Measurements from ENCODE around the gene TDRD7.

Gene TDRD7

DNA sequence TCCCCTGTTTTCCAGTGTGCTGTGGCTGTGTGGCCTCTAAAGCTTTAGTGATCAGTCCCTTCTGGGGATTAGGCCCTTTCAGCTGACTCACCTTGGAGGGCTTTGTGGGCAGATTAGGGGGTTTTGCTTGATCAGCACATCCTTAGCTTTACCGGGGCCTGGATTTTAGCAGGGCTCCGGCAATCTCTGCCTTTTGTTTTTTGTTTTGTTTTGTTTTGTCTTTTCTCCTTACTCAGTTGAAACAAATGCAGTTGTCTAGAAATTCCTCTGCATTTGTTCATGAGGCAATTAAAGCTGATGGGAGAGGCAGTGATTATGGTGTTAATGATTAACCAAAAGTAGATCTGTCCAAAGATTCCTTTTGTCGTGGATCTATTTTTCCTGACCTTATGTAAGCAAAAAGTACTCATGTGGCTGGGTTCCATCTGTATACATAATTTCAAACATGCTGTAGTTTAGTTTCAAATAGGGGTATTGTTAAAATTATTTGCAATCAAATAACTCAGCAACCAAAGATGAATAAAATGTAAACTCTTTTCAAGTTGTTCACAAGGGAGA is 5.2 kb upstream of the TDRD7 start:
- no peaks in the 10 kb centered on the region for H3K36me3 ChIP-seq (ENCODE audit: control insufficient read depth, insufficient read depth, low read length)
- no peak for DNase-seq (ENCODE audit: extremely low read depth, insufficient read length)
- H3K27me3 ChIP-seq (replicated peaks; ENCODE audit: control insufficient read depth, insufficient read depth, low read length), result no peaks in the 10 kb centered on the region
- TF ChIP-seq, protein P1, sequence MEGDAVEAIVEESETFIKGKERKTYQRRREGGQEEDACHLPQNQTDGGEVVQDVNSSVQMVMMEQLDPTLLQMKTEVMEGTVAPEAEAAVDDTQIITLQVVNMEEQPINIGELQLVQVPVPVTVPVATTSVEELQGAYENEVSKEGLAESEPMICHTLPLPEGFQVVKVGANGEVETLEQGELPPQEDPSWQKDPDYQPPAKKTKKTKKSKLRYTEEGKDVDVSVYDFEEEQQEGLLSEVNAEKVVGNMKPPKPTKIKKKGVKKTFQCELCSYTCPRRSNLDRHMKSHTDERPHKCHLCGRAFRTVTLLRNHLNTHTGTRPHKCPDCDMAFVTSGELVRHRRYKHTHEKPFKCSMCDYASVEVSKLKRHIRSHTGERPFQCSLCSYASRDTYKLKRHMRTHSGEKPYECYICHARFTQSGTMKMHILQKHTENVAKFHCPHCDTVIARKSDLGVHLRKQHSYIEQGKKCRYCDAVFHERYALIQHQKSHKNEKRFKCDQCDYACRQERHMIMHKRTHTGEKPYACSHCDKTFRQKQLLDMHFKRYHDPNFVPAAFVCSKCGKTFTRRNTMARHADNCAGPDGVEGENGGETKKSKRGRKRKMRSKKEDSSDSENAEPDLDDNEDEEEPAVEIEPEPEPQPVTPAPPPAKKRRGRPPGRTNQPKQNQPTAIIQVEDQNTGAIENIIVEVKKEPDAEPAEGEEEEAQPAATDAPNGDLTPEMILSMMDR (IDR thresholded peaks at IDR 0.05; ENCODE audit: insufficient read depth, low read length, poor library complexity, severe bottlenecking), result no peak
- no peak overlapping the region for H3K4me3 ChIP-seq (replicated peaks; ENCODE audit: low read depth, low read length)

DNA sequence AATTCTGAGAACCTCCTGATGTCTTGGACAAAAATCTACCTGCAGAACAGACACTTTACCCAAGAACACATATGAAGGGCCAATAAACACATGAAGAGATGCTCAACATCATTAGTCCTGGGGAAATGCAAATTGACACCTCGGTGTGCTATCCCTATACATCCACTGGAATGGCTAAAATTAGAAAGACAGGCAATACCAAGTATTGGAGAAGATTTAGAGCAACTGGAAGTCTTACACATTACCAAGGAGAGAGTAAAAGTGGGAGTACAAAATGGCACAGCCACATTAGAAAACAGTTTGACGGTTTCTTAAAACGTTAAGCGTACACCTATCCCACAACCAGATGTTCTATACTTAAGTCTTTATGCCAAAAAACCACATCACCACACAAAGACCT is 3.3 kb upstream of the TDRD7 start:
- DNase-seq (ENCODE audit: extremely low read depth, insufficient read length), result no peak
- Histone ChIP-seq H3K4me3 (replicated peaks; ENCODE audit: low read depth, low read length) (no peak overlapping the region), H3K36me3 (ENCODE audit: control insufficient read depth, insufficient read depth, low read length) (no peaks in the 10 kb centered on the region), H3K27me3 (replicated peaks; ENCODE audit: control insufficient read depth, insufficient read depth, low read length) (no peaks in the 10 kb centered on the region)
- TF ChIP-seq, protein P1 (IDR thresholded peaks at IDR 0.05; ENCODE audit: insufficient read depth, low read length, poor library complexity, severe bottlenecking), result no peak

DNA sequence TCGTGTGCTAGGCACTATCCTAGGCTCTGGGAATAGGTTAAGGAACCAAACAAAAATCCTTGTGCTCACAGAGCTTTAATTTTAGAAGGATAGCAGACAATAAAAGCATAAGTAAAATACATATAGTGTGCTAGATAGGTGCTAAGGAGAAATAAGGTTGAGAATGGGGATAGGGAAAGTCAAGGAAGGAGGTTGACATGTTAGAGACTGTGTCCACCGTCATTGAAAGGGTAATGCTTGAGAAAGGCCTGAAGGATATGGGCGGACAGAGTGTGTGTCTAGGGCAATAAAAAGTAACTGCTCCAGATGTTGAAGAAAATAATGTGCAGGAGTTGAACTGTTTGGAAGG is 482 bp upstream of the TDRD7 start:
- H3K27me3 ChIP-seq (replicated peaks; ENCODE audit: control insufficient read depth, insufficient read depth, low read length), result no peaks in the 10 kb centered on the region
- TF ChIP-seq, protein P1 (IDR thresholded peaks at IDR 0.05; ENCODE audit: insufficient read depth, low read length, poor library complexity, severe bottlenecking), result no peak
- H3K4me3 ChIP-seq (replicated peaks; ENCODE audit: low read depth, low read length), result peak overlapping the region; percentile 62
- DNase-seq (ENCODE audit: extremely low read depth, insufficient read length), result no peak
- H3K36me3 ChIP-seq (ENCODE audit: control insufficient read depth, insufficient read depth, low read length), result no peaks in the 10 kb centered on the region

DNA sequence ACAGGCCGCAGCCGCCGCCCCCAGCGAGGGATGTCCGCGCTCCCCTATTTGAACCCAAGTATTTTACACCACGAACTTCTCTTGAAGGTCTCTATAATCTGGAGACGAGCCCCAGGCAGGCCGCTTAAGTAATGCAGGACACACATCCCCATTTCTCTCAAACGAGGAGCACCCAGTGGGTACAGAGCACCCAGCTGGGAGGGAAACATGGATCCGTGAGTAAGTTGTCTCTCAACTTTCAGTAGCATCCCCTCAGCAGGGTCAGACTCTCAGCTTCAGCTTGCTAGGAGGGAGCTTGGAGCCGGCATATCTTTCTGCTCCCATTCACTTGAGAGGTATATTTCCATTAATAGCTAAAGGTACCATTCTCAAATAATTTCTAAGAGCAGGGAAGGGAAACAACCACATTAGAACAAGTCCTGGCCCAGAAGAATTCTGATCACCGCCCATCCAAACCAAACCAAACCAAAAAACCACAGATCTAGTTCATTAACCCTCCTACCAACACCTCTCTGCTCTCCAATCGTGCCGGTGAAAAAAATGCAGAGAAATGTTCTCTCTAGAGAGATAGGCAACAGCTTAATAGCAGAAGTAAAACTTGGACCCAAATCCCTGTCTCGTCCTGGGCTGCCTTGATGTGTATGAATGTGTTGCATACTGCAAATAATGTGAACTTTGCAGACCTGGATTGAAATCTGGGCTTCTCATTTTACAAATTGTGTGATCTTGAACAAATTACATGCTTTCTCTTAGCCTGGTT is 910 bp downstream of the TDRD7 start:
- H3K4me3 ChIP-seq (replicated peaks; ENCODE audit: low read depth, low read length), result peak overlapping the region; percentile 84
- H3K27me3 ChIP-seq (replicated peaks; ENCODE audit: control insufficient read depth, insufficient read depth, low read length), result no peaks in the 10 kb centered on the region
- H3K36me3 ChIP-seq (ENCODE audit: control insufficient read depth, insufficient read depth, low read length), result no peaks in the 10 kb centered on the region
- no peak for DNase-seq (ENCODE audit: extremely low read depth, insufficient read length)
- TF ChIP-seq, protein P1 (IDR thresholded peaks at IDR 0.05; ENCODE audit: insufficient read depth, low read length, poor library complexity, severe bottlenecking), result no peak

DNA sequence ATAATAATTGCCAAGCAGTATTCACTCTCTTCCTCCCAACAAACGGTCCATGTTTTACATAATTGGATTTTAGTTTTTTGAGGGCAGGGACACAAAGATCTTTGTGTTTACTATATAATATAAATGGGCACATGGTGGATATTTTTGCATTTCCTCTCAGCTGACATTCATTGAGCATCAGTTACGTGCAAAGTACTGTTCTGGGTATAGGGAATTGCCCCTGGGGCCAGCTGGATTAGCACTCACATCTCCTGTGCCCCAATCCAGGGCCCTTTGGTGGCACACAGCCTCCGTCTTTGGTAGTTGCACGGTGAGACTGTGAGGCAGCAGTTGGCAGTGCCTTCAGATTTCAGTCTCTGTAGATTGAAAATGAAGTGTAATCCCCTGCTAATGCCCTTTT is 1.6 kb downstream of the TDRD7 start:
- no peaks in the 10 kb centered on the region for H3K27me3 ChIP-seq (replicated peaks; ENCODE audit: control insufficient read depth, insufficient read depth, low read length)
- DNase-seq (ENCODE audit: extremely low read depth, insufficient read length), result no peak
- peak overlapping the region; percentile 84 for H3K4me3 ChIP-seq (replicated peaks; ENCODE audit: low read depth, low read length)
- TF ChIP-seq, protein P1 (IDR thresholded peaks at IDR 0.05; ENCODE audit: insufficient read depth, low read length, poor library complexity, severe bottlenecking), result no peak
- no peaks in the 10 kb centered on the region for H3K36me3 ChIP-seq (ENCODE audit: control insufficient read depth, insufficient read depth, low read length)
